Activated T-cell treated with anti-CD3 and anti-CD28 coated beads for 24 hours (primary cell): Measurements from ENCODE around the gene ARHGEF28.

Experiments
- DNase-seq: peaks from one replicate; pipeline ENCODE4 v3.0.0-alpha.2; 2020; ENCODE audit warnings: low read depth

ARHGEF28 gene

DNA sequence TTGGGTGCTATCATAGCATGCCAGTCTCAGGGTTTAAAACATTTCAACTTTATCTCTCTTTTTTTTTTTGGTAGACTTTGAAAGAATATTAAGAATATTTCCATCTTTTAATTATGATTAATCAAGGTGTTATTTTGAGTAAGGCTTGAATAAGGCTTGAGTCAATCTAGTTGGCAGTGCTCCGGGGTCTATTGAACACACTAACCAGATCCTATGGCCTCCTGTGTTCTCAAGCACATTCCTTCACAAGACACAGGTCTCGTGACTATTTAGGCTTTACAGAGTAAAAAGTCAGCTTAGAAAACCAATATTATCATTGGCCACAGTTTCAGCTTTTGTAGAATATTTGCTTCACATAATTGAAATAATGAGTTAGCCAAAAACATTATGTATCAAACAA lies 151.2 kb downstream of the ARHGEF28 start:
- DNase-seq: no peak

DNA sequence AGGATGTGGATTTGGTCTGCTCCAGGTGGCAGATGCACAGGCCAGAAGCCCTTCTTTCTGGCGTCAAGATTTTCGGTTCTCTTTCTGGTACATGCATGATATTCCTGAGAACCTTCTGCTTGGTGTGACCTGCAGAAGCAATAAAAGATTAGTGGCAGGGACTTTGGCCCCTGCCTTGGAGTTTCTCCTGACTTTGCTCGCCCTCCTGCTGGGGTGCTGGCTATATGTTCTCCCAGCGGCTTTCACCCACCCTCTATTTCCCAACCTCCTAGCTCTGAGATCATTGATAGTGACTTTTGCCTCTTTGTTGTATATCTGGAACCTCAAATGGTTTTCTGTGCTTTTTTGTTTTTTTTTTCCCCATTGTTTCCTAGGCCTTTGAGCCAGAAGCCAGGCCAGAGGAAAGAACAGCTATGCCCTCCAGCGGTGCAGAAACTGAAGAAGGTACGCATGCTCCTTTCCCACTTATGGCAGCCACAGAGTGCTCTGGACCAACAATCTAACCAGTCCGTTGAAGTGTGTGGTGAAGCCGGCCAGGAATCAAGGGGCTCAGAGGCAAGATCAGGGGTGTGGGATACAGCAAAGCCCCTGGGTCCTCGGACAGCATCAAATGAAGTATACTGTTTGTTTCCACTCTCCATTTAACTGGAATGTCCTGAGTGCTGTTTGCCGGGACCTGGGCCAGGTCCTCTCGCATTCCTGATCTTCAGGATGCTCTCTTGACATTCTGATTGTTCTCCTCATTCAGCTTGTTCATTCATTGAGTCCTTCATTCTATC lies 154.5 kb downstream of the ARHGEF28 start:
- DNase-seq: no peak

GRCh38 chr5:73781107-73781768 lies 155.2 kb downstream of the ARHGEF28 start:
- DNase-seq: no peak

- DNase-seq: no peak
Observed at GRCh38 chr5:73783828-73784227, 157.8 kb downstream of the ARHGEF28 start.

DNA sequence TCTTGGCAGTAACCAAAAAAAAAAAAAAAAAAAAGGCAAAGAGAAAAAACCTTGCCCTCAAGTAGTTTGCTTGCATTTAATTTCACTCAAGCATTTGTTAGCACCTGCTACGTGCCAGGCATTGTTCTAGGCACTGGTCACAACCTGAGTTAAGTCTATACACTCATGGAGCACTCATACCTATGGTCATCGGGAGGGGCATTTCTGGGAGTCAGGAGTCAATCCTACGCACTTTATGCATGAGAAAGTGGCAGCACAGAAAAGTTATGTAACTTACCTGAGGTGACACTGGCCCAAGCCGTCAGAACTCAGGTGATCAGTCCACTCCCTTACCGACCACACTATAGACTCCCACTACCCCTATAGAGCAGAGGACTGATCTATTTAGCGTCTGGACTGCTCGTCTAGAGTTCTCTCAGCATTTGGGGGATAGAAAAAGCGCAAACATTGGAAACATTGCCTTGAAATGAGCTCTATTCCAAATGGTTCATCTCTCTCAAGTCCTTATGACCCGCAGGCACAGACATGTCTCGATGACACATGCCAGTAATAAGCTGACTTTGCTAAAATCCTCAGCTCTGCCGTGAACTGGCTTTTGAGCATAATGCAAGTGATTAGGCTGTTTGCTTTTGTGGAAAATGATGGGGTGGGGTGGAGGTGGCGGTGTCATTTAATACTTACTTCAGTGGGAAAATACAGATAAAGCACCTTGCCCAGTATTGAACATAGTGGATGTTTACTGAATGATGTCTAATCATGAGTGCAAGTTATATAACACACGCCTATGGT lies 160.2 kb downstream of the ARHGEF28 start:
- no peak for DNase-seq

DNA sequence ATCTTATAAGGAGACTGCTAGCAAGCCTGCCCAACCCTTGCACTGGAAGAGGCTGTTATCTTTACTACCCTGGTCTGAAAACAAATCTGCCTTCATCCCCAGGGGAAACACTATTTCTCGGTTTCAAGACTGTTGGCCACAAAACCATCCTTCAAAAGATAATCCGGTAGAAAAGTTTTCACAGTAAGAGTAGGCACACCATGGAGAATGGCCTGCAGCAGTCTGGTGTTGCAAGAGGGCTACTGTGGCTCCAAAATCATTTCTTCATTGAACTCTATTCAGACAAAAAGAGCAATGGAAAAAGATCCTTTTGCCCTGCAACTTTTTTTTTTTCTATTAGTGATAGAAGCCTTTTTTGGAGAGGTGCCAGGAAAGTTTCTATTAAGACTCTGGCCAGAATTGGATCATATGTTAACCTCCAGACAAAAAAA lies 163.9 kb downstream of the ARHGEF28 start:
- DNase-seq: no peak

- DNase-seq: no peak
Observed at GRCh38 chr5:73791389-73791788, 165.4 kb downstream of the ARHGEF28 start.

DNA sequence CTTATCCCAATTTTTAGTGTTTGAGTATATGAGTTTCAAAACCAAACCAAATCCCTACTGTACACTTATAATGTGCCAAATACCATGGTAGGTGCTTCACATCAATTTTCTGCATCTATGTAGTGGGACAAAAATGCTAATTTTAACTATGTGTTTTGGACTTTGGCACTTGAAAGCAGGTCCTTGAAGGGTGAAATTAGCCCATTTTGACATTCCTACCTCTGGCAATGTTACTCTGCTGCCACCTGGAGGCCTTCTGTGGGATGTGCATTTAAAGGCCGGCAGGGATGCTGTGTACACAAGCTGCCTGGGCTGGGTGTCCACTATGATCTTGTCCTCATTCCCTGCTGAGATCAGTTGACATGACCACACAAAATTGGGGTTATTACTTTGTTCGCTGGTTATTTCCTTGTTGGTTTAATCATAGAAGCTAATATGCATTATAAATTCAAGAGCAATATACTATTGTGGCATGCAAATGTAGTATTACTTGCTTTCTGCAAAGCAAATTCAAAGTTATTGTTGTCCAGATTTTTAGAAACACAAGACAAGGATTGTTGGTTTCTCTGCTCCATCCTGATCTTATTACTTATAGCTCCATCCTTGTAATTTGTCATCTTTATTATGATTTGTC lies 166.8 kb downstream of the ARHGEF28 start:
- DNase-seq: peak; percentile 60

GRCh38 chr5:73793911-73794310 lies 167.9 kb downstream of the ARHGEF28 start:
- no peak for DNase-seq

DNA sequence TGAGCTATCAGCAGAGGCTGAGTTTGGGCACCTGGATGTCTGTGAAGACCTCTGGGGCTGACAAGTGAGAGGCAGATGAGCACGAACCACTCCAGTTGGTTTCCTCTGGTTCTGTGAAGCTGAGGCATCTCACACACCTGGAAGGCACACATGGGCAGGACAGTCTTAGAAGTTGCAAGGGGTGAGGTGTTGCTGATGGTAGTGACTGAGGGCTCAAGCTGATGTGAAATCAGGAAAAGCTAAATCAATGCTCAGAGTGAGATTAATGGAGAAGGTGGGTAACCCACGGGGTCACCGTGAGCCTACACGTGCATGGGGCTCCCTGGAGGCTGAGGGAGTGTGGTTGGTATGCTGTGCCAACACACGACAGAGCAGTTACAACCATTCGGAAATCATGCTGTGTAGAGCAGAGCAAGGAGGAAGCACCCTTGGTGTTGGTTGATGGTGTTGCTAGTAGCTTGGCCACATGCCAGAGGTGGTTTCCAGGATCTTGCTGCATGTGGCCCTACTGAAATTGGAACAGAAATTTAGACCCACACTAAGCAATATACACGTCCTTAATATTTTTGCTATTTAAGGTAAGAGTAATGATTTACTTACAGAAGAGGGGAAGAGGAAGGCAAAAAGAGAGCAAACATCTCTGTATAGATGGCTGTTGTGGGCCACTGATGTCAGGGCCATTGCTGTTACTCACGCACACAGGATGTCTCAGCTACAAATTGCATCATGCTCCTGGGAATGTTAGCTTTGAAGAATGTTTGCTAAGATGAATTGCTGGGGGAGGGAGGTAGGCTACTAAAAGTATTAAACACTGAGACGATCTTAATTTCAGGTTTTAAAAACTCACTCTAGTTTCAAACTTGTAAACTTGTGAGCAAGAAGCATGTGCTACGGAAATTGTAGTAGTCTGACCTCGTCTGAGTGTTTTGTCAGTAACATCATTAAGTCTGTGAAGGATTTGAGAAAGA lies 170.5 kb downstream of the ARHGEF28 start:
- DNase-seq: no peak

DNA sequence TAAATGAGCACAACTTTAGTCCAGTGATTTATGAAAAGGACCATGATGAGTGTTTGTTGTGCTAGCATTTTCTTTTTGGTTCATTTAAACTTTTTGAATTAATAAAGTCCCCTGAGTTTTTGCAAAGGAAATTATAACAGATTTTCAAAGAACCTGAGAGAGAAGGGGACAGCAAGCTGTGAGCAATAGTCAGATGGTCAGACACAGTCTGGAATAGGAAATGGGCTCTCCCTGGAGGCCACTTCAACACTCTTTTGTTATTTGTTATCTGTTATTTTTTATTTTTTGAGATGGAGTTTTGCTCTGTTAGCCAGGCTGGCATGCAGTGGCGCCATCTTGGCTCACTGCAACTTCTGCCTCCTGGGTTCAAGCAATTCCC lies 171.1 kb downstream of the ARHGEF28 start:
- DNase-seq: no peak

GRCh38 chr5:73799401-73799972 lies 173.5 kb downstream of the ARHGEF28 start:
- DNase-seq: no peak

DNA sequence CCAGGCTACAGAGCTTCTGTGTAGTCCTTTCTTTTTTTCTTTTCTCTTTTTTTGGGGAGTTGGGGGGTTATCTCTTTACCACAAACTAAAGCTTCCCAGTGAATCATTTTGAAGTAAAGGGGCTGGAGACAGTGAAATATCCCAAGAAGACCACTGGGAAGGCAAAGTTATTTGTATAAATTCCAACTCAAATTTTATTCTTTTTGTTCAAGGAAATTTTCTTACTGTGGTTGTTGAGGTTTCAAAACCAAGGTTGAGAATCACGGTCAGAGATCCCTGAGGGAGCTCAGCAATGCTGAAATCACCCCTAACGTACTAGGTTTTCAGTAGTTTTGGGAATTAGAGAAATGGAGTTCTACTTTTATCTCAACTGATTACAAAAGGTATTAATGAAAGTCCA lies 175.7 kb downstream of the ARHGEF28 start:
- DNase-seq: no peak

GRCh38 chr5:73805449-73805848 lies 179.5 kb downstream of the ARHGEF28 start:
- DNase-seq: no peak

DNA sequence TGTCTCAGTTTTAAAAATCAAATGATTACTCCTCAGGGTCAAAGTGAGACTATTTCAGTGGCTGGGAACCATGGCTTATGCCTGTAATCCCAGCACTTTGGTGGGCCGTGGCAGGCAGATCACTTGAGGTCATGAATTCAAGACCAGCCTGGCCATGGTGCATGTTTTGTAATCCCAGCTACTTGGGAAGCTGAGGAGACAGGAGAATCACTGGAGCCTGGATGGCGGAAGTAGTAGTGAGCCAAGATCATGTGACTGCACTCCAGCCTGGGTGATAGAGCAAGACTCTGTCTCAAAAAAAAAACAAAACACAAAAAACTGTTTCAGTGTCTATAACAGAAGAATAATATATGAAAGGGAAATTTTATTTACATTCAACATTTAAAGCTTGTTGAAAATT lies 182.9 kb downstream of the ARHGEF28 start:
- no peak for DNase-seq

DNA sequence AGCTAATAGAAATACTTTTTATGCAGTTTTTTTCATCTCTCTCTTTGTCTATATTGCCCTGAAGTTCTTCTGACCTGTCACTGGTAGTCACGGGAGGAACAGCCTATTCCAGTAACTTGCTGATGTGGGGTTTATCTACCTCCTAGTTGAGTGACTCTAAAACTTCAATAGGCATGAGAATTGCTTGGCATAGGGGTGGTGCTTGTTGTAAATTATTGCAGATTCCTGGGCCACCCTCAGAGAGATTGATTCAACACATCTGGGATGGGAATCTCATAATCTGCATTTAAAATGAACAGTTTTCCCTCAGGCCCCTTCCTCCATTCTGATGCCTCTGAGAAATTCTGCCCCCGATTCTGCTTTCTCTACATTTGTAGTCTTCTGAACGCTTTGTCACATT lies 184.4 kb downstream of the ARHGEF28 start:
- no peak for DNase-seq

- DNase-seq: no peak
Observed at GRCh38 chr5:73812457-73812856, 186.5 kb downstream of the ARHGEF28 start.

- no peak for DNase-seq
Observed at GRCh38 chr5:73812962-73813588, 187.1 kb downstream of the ARHGEF28 start.

DNA sequence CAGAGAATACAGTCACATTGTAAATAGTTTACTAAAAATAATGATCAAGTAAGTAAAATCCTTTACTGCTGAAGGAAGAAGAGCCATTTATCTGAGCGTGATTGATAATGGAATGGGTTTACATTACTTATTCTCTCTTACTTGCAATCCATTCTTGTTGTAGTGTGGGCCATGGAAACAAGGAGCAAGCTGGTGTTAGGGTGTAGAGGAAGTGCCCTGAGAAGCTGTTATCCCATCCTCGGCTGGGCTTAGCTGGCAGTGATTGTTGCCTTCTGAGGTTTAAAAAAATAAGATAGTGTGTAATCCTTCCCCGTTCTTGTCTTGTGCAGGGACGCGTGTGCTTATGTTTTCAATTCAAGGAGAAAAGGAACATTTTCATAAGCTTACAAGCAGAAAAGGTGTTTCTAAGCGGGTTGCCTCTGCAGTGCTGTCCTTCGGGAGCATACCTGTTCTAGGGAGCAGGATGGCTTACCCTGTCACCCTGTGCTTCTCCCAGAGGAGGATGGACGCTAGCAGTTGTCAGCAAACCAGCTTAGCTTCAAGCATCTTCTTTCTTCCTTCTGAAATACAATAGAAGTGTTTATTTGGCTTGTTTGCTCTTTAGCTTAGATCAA lies 188.3 kb downstream of the ARHGEF28 start:
- no peak for DNase-seq

GRCh38 chr5:73815631-73816030 lies 189.6 kb downstream of the ARHGEF28 start:
- no peak for DNase-seq
